IMR-90 (cell line): Measurements from ENCODE around the gene RASL10B. TPM values are rescaled to one million over a fixed set of nuclear protein-coding genes. Genes with fewer than 3 reads are reported as not detected.

Source experiments
- CEBPB ChIP-seq: IDR thresholded peaks from 2 replicates; pipeline ENCODE4 v1.6.1; 2012; ENCODE audit warnings: low read depth, low read length, improper control_type of control experiment
- ELK1 ChIP-seq: fragments of 150-350 bp; IDR thresholded peaks from 2 replicates; pipeline ENCODE4 v1.6.1; 2016; ENCODE audit warnings: low read depth, mild to moderate bottlenecking, low read length, moderate library complexity, borderline replicate concordance
- MXI1 ChIP-seq: IDR thresholded peaks from 2 replicates; pipeline ENCODE4 v1.6.1; 2012; ENCODE audit warnings: low read depth, mild to moderate bottlenecking, low read length, moderate library complexity, borderline replicate concordance
- NFE2L2 ChIP-seq: fragments of 150-350 bp; IDR thresholded peaks from 2 replicates; pipeline ENCODE4 v1.6.1; 2016; ENCODE audit warnings: low read depth, mild to moderate bottlenecking, low read length
- SMC3 ChIP-seq: fragments of 150-350 bp; IDR thresholded peaks from 2 replicates; pipeline ENCODE4 v1.6.1; 2016; ENCODE audit warnings: low read depth, mild to moderate bottlenecking, antibody characterized with exemption, low read length, moderate library complexity
- polyA plus RNA-seq, 3 experiments: library from polyadenylated mRNA; depleted of rRNA; stranded (reverse); fragments of >200 nt; gene quantifications; 2 replicates each; pipeline ENCODE4 v1.2.3, GENCODE V29; 2012; ENCODE audit warnings: low replicate concordance in 1 of 3
- total RNA-seq: library from RNA; depleted of rRNA; stranded (reverse); fragments of >200 nt; gene quantifications from 2 replicates; pipeline ENCODE4 v1.2.3, GENCODE V29; 2012

RASL10B gene
- total and polyA plus RNA-seq, 2 of the 4 experiments (the other 2 are of a cell fraction): 4.1 to 4.7 TPM

- no peak for TF ChIP-seq ELK1
- TF ChIP-seq CEBPB: no peak
- no peak for TF ChIP-seq SMC3
- TF ChIP-seq MXI1: no peak
- TF ChIP-seq NFE2L2: no peak
Measured at GRCh38 chr17:35765086-35765710, 33.8 kb downstream of the RASL10B start (continued).
